OCI-LY7 (cell line): Measurements from ENCODE around the gene SLC4A5. TPM values are rescaled to one million over a fixed set of nuclear protein-coding genes. Genes with fewer than 3 reads are reported as not detected.

Experiments used
- BruUV-seq: library from RNA; stranded (reverse); fragments of 400-500 nt; replicated peaks from 2 replicates; lab custom pipeline; 2021; lab: Mats Ljungman, UMichigan
- CTCF ChIA-PET: fragments of 300-600 bp; sonication (Branson Sonifier 250); formaldehyde crosslinking; loops from one replicate; lab custom pipeline; 2022; ENCODE audit warnings: antibody characterized with exemption; ENCODE audit not compliant: unreplicated experiment; lab: Charles Lee
- POLR2A ChIA-PET: fragments of 300-600 bp; sonication (Branson Sonifier 250); formaldehyde crosslinking; loops from one replicate; lab custom pipeline; 2022; ENCODE audit warnings: antibody characterized with exemption; lab: Charles Lee
- DNase-seq: peaks from one replicate; pipeline ENCODE4 v3.0.0-alpha.2; 2015; ENCODE audit warnings: low spot score
- H2AFZ ChIP-seq: fragments of 200-600 bp; sonication (generic), shearing (Covaris generic); 2 replicates; pipeline ENCODE4 v1.6.1; 2014; ENCODE audit warnings: mild to moderate bottlenecking, antibody characterized with exemption, low read length, moderate library complexity
- H3K27ac ChIP-seq: fragments of 200-600 bp; sonication (generic); 2 replicates; pipeline ENCODE4 v1.5.1; 2014; ENCODE audit warnings: mixed run types, low read depth, mild to moderate bottlenecking, moderate library complexity, low read length, inconsistent platforms; ENCODE audit not compliant: poor library complexity, severe bottlenecking
- H3K36me3 ChIP-seq: fragments of 200-600 bp; sonication (generic); 2 replicates; pipeline ENCODE4 v1.6.1; 2014; ENCODE audit warnings: mild to moderate bottlenecking, antibody characterized with exemption, low read length, moderate library complexity, mixed read lengths; ENCODE audit not compliant: insufficient read depth
- H3K4me1 ChIP-seq: fragments of 200-600 bp; sonication (generic); 2 replicates; pipeline ENCODE4 v1.5.1; 2014; ENCODE audit warnings: mild to moderate bottlenecking, low read length; ENCODE audit not compliant: insufficient read depth, poor library complexity, severe bottlenecking
- H3K4me2 ChIP-seq: fragments of 200-600 bp; sonication (generic); 2 replicates; pipeline ENCODE4 v1.6.1; 2014; ENCODE audit warnings: mild to moderate bottlenecking, low read length
- H3K4me3 ChIP-seq: fragments of 200-600 bp; sonication (generic); 2 replicates; pipeline ENCODE4 v1.5.1; 2014; ENCODE audit warnings: mild to moderate bottlenecking, low read depth, low read length; ENCODE audit not compliant: poor library complexity, severe bottlenecking
- H3K79me2 ChIP-seq: fragments of 200-600 bp; sonication (generic); 2 replicates; pipeline ENCODE4 v1.6.1; 2016; ENCODE audit warnings: low read depth, mild to moderate bottlenecking, low read length, moderate library complexity, mixed read lengths; ENCODE audit not compliant: insufficient read depth
- H3K9me2 ChIP-seq: fragments of 200-600 bp; sonication (generic); 2 replicates; pipeline ENCODE4 v1.6.1; 2016; ENCODE audit warnings: mild to moderate bottlenecking, low read length, mixed read lengths; ENCODE audit not compliant: insufficient read depth
- H3K9me3 ChIP-seq: fragments of 200-600 bp; sonication (generic); 2 replicates; pipeline ENCODE4 v1.6.1; 2014; ENCODE audit warnings: mild to moderate bottlenecking, mixed run types, low read length, mixed read lengths
- H4K20me1 ChIP-seq: fragments of 200-600 bp; sonication (generic); 2 replicates; pipeline ENCODE4 v1.6.1; 2014; ENCODE audit warnings: mild to moderate bottlenecking, antibody characterized with exemption, low read length, moderate library complexity, mixed read lengths; ENCODE audit not compliant: insufficient read depth
- CTCF ChIP-seq: fragments of 200-600 bp; sonication (generic); conservative IDR thresholded peaks from 2 replicates; pipeline ENCODE4 v1.5.1; 2014; ENCODE audit warnings: mild to moderate bottlenecking, antibody characterized with exemption, low read length, moderate library complexity, mixed read lengths
- EZH2phosphoT487 ChIP-seq: fragments of 200-600 bp; sonication (generic); IDR thresholded peaks from 2 replicates; pipeline ENCODE4 v1.6.1; 2018; ENCODE audit warnings: low read depth, borderline replicate concordance, mild to moderate bottlenecking, mixed run types, antibody characterized with exemption, low read length, moderate library complexity, mixed read lengths
- intact Hi-C: fragments of 100-400 bp; cut with micrococcal nuclease; formaldehyde crosslinking; loops from one replicate; pipeline ENCODE4 v1.10.0; 2022; ENCODE audit not compliant: unreplicated experiment
- total RNA-seq, 2 experiments: library from RNA; depleted of rRNA in 1 of 2; stranded (reverse); fragments of >200 nt in 1 of 2; shearing (Covaris generic) in 1 of 2; gene quantifications; 2 replicates each; pipeline ENCODE4 v1.2.3, GENCODE V29; 2014 to 2022

The SLC4A5 gene
- total RNA-seq, 2 experiments from 2014 or later = 1.2 to 7.0 TPM

GRCh38 chr2:74267068-74267467, 76.1 kb downstream of the SLC4A5 start:
- Histone ChIP-seq H2AFZ (no peak overlapping the region), H3K9me3 (no peaks in the 10 kb centered on the region), H4K20me1 (no peaks in the 10 kb centered on the region), H3K9me2 (no peaks in the 10 kb centered on the region), H3K27ac (no peak overlapping the region), H3K79me2 (no peaks in the 10 kb centered on the region), H3K4me2 (no peak overlapping the region), H3K36me3 (no peaks in the 10 kb centered on the region), H3K4me3 (no peak overlapping the region), H3K4me1 (no peaks in the 10 kb centered on the region)
- TF ChIP-seq EZH2phosphoT487 = no peak
- TF ChIP-seq CTCF = peak; percentile 85
- ChIA-PET CTCF (interaction anchor here (0.6 kb wide), 1 partner anchor 114 kb away, joined by 4 read pairs; no protein-coding TSS in a partner anchor), POLR2A (interaction anchor here (1.0 kb wide), 1 partner anchor 41 kb away, joined by 3 read pairs; no protein-coding TSS in a partner anchor)
- intact Hi-C loops = loop anchor here (1.0 to 5.0 kb wide), 3 partner anchors 50 to 125 kb away; no protein-coding TSS in a partner anchor
- BruUV-seq = no TSS peak
- peak; percentile 68 for DNase-seq

- intact Hi-C loops = no loop called here
- H3K4me3 ChIP-seq = no peak overlapping the region
- no peaks in the 10 kb centered on the region for H3K79me2 ChIP-seq
- TF ChIP-seq EZH2phosphoT487 = no peak
- no peak for TF ChIP-seq CTCF
- POLR2A ChIA-PET = interaction anchor here (0.9 kb wide), 1 partner anchor 19 kb away, joined by 3 read pairs; no protein-coding TSS in a partner anchor
- H3K36me3 ChIP-seq = no peaks in the 10 kb centered on the region
- H3K27ac ChIP-seq = no peak overlapping the region
- no peak overlapping the region for H2AFZ ChIP-seq
- H3K9me3 ChIP-seq = no peaks in the 10 kb centered on the region
- no peak for DNase-seq
- H3K4me1 ChIP-seq = no peaks in the 10 kb centered on the region
- no peaks in the 10 kb centered on the region for H3K9me2 ChIP-seq
- no peak overlapping the region for H3K4me2 ChIP-seq
- CTCF ChIA-PET = interaction anchor here (1.4 kb wide), 1 partner anchor 71 kb away, joined by 3 read pairs; no protein-coding TSS in a partner anchor
- H4K20me1 ChIP-seq = no peaks in the 10 kb centered on the region
- BruUV-seq = no TSS peak
Observed at GRCh38 chr2:74264281-74264680, 78.9 kb downstream of the SLC4A5 start.

GRCh38 chr2:74262681-74263080, 80.5 kb downstream of the SLC4A5 start:
- BruUV-seq = no TSS peak

More at GRCh38 chr2:74262681-74263080, 80.5 kb downstream of the SLC4A5 start:
- no peak for TF ChIP-seq EZH2phosphoT487
- no peak for TF ChIP-seq CTCF
- Histone ChIP-seq H3K4me2 (no peak overlapping the region), H3K79me2 (no peaks in the 10 kb centered on the region), H3K36me3 (no peaks in the 10 kb centered on the region), H3K4me3 (no peak overlapping the region), H2AFZ (no peak overlapping the region), H3K9me2 (no peaks in the 10 kb centered on the region), H3K9me3 (no peaks in the 10 kb centered on the region), H3K27ac (no peak overlapping the region), H4K20me1 (no peaks in the 10 kb centered on the region), H3K4me1 (no peaks in the 10 kb centered on the region)
- intact Hi-C loops = no loop called here
- CTCF ChIA-PET = no interaction called here
- POLR2A ChIA-PET = no interaction called here
- DNase-seq = no peak
